GM12801 (cell line): Measurements from ENCODE around the gene OBSL1.

ENCODE experiments used
- CTCF ChIP-seq: IDR thresholded peaks from one replicate; pipeline ENCODE4 v1.5.1; 2011; ENCODE audit warnings: control low read depth; ENCODE audit not compliant: insufficient read length; ENCODE audit errors: extremely low read depth

OBSL1 gene

GRCh38 chr2:219506153-219506801 lies 65.1 kb downstream of the OBSL1 start:
- TF ChIP-seq CTCF = no peak

DNA sequence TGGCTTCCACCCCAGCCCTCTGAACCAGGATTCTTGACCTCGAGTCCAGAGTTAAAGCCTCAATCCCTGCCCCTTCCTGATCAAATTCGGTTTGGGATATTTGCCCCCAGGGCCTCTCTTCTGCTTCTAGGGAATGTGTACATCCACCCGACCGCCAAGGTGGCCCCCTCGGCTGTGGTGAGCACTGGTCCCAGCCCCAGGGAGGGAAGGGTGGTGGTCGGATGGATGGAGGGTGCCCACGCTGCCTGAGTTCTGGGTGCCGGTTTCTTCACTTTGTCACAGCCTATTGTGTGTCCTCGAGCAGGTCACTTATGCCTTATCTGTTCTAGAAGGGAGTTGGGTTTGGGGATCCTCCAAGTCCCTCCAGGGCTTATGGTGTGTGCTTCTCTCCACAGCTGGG lies 65.8 kb downstream of the OBSL1 start:
- TF ChIP-seq CTCF = no peak

GRCh38 chr2:219502618-219503017 lies 68.7 kb downstream of the OBSL1 start:
- TF ChIP-seq CTCF = no peak

GRCh38 chr2:219501849-219502248 lies 69.5 kb downstream of the OBSL1 start:
- no peak for TF ChIP-seq CTCF
